Stimulated activated CD4-positive, alpha-beta T cell treated with anti-CD3 and anti-CD28 coated beads, Interleukin-4, amount 100 ng/mL, for 24 hours (primary cell): Measurements from ENCODE around the gene MAN1B1.
"Not testable (repeated sequence)": the region's sequence is repeated elsewhere in the genome, so short reads cannot be mapped to it uniquely, and the experiment has no call there.

Experiments
- DNase-seq: peaks from one replicate; pipeline ENCODE4 v3.0.0-alpha.2; 2020

MAN1B1 gene

GRCh38 chr9:137112564-137113384, 26.0 kb downstream of the MAN1B1 start:
- no peak for DNase-seq

- DNase-seq = peak; percentile 26
Observed at GRCh38 chr9:137113385-137114159, 26.8 kb downstream of the MAN1B1 start.

- no peak for DNase-seq
Observed at GRCh38 chr9:137114220-137114612, 27.4 kb downstream of the MAN1B1 start.

GRCh38 chr9:137114613-137115393, 28.0 kb downstream of the MAN1B1 start, which contains the start of gene DPP7:
DPP7 (minus strand) TSS chr9:137114733; CDS start chr9:137114713, 20 bp downstream.
- DNase-seq = peak; percentile 78

GRCh38 chr9:137115394-137116026, 28.7 kb downstream of the MAN1B1 start:
- no peak for DNase-seq

GRCh38 chr9:137116027-137116507, 29.3 kb downstream of the MAN1B1 start:
- no peak for DNase-seq

GRCh38 chr9:137116728-137117127, 29.9 kb downstream of the MAN1B1 start:
- DNase-seq = no peak

GRCh38 chr9:137117269-137117731, 30.5 kb downstream of the MAN1B1 start:
- DNase-seq = no peak

- DNase-seq = not testable (repeated sequence)
Observed at GRCh38 chr9:137118092-137118603, 31.4 kb downstream of the MAN1B1 start.

GRCh38 chr9:137121927-137122795, 35.4 kb downstream of the MAN1B1 start:
- DNase-seq = not testable (repeated sequence)

- DNase-seq = not testable (repeated sequence)
Observed at GRCh38 chr9:137122796-137123467, 36.1 kb downstream of the MAN1B1 start.

- no peak for DNase-seq
Observed at GRCh38 chr9:137123468-137123837, 36.7 kb downstream of the MAN1B1 start.

GRCh38 chr9:137123952-137124462, 37.2 kb downstream of the MAN1B1 start:
- DNase-seq = not testable (repeated sequence)

GRCh38 chr9:137126786-137127185, 40.0 kb downstream of the MAN1B1 start:
- no peak for DNase-seq

GRCh38 chr9:137127301-137128157, 40.7 kb downstream of the MAN1B1 start:
- DNase-seq = peak; percentile 32

- DNase-seq = peak; percentile 29
Observed at GRCh38 chr9:137128158-137128861, 41.5 kb downstream of the MAN1B1 start.

- DNase-seq = no peak
Observed at GRCh38 chr9:137128862-137129455, 42.2 kb downstream of the MAN1B1 start.
